Omental fat pad (tissue), 4 donors: ENCODE data around the gene C8G. TPM values are rescaled to one million over a fixed set of nuclear protein-coding genes. Genes with fewer than 3 reads are reported as not detected.

Experiments used
- ATAC-seq: fragments of 150-250 bp; one replicate; pipeline ENCODE4 v1.9.1; 2016; ENCODE audit warnings: mild to moderate bottlenecking, moderate library complexity; ENCODE audit not compliant: low FRiP score
- DNase-seq: peaks from one replicate; pipeline ENCODE4 v3.0.0-alpha.2; 2019; ENCODE audit warnings: low spot score
- CTCF ChIP-seq, 3 donors: fragments of 450-650 bp; IDR thresholded peaks; one replicate each; pipeline ENCODE4 v1.5.1; 2016 to 2017; ENCODE audit warnings: antibody characterized with exemption in 3 of 3, mild to moderate bottlenecking in 3 of 3, moderate library complexity in 2 of 3
- total RNA-seq, 4 donors: library from RNA; depleted of rRNA; stranded (reverse); fragments of >200 nt; gene quantifications; one replicate each; pipeline ENCODE4 v1.1.0, GENCODE V29; 2016

The C8G gene
- total RNA-seq, 4 donors from 2014 or later, result 4.3 TPM; not detected in 3

DNA sequence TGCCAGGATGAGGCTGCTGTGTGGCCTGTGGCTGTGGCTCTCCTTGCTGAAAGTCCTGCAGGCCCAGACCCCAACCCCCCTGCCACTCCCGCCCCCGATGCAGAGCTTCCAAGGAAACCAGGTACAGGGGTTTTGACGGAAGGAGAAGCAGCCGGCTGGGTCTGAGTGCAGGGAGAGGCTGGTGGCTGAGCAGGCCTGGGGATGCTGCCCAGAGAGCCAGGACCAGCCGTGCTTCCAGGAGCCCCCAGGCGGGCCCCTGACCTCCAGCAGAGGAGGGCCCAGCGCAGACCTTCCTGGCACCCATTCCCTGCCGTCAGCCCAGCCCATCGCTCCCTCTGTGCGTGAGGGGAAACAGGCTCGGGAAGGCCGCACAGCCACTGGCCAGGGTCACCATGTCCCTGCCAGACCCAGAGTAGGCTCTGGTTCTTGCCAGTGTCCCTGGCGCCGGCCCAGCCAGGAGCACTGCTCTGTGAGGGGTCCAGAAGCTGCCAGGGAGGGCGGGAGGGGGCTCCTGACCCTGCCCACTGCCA is 7.3 kb downstream of the C8G start:
- no peak for TF ChIP-seq CTCF (IDR thresholded peaks at IDR 0.05)
- ATAC-seq, result no peak
- DNase-seq, result no peak

GRCh38 chr9:136952876-136953770 is 8.1 kb downstream of the C8G start:
- TF ChIP-seq CTCF (IDR thresholded peaks at IDR 0.05), result no peak
- DNase-seq (no peak), ATAC-seq (no peak)

GRCh38 chr9:136953771-136954269 is 8.8 kb downstream of the C8G start:
- ATAC-seq (no peak), DNase-seq (no peak)
- TF ChIP-seq CTCF (IDR thresholded peaks at IDR 0.05), result no peak

GRCh38 chr9:136954270-136955083 is 9.4 kb downstream of the C8G start:
- ATAC-seq, result no peak
- no peak for DNase-seq
- no peak for TF ChIP-seq CTCF (IDR thresholded peaks at IDR 0.05)

GRCh38 chr9:136955202-136955942 is 10.3 kb downstream of the C8G start:
- TF ChIP-seq CTCF (IDR thresholded peaks at IDR 0.05), result no peak
- ATAC-seq, result no peak
- no peak for DNase-seq

DNA sequence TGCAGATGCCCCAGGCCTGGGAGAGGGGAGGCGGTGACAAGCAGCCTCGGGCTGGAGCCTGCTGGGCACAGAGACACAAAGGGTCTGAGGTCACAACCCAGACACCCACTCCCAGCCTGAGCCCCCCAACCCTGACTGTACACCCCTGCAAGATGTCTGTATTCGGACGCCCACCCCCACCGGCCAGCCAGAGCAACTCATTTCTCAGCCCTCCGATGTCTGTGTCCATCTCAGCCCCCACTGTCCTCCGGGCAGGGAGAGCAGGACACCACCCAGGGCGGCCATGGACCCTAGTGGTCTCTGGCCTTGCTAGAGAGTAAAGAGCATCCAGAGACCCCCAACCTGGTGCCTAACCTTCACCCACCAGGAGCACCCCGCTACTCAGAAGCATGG is 10.9 kb downstream of the C8G start:
- ATAC-seq, result no peak
- no peak for DNase-seq
- no peak for TF ChIP-seq CTCF (IDR thresholded peaks at IDR 0.05)
